HFF-Myc (cell line): ENCODE measurements around the gene SPAG17.
A peak's percentile ranks its signal among the peaks of the same experiment; 100 is the strongest.

ENCODE experiments used
- DNase-seq: peaks from one replicate; pipeline ENCODE4 v3.0.0-alpha.2; 2011; ENCODE audit warnings: low read depth; ENCODE audit errors: extremely low read depth
- H3K4me3 ChIP-seq: replicated peaks from 2 replicates; pipeline ENCODE4 v1.5.1; 2011; ENCODE audit warnings: low read depth, mild to moderate bottlenecking, control low read depth, low read length
- TF ChIP-seq, protein P1 (sequence below): IDR thresholded peaks from 2 replicates; pipeline ENCODE4 v1.5.1; 2012; ENCODE audit warnings: mild to moderate bottlenecking, low read depth, low read length, control low read depth; ENCODE audit errors: missing control alignments

SPAG17 gene

GRCh38 chr1:118117521-118117920 is 67.5 kb downstream of the SPAG17 start:
- TF ChIP-seq, protein P1, sequence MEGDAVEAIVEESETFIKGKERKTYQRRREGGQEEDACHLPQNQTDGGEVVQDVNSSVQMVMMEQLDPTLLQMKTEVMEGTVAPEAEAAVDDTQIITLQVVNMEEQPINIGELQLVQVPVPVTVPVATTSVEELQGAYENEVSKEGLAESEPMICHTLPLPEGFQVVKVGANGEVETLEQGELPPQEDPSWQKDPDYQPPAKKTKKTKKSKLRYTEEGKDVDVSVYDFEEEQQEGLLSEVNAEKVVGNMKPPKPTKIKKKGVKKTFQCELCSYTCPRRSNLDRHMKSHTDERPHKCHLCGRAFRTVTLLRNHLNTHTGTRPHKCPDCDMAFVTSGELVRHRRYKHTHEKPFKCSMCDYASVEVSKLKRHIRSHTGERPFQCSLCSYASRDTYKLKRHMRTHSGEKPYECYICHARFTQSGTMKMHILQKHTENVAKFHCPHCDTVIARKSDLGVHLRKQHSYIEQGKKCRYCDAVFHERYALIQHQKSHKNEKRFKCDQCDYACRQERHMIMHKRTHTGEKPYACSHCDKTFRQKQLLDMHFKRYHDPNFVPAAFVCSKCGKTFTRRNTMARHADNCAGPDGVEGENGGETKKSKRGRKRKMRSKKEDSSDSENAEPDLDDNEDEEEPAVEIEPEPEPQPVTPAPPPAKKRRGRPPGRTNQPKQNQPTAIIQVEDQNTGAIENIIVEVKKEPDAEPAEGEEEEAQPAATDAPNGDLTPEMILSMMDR: no peak
- DNase-seq: no peak

GRCh38 chr1:118116909-118117308 is 68.1 kb downstream of the SPAG17 start:
- TF ChIP-seq, protein P1: no peak
- no peak overlapping the region for H3K4me3 ChIP-seq
- no peak for DNase-seq

More at GRCh38 chr1:118117521-118117920, 67.5 kb downstream of the SPAG17 start:
- no peak overlapping the region for H3K4me3 ChIP-seq

- TF ChIP-seq, protein P1: no peak
- DNase-seq: peak; percentile 70
- no peak overlapping the region for H3K4me3 ChIP-seq
Observed at GRCh38 chr1:118116401-118116800, 68.6 kb downstream of the SPAG17 start.

DNA sequence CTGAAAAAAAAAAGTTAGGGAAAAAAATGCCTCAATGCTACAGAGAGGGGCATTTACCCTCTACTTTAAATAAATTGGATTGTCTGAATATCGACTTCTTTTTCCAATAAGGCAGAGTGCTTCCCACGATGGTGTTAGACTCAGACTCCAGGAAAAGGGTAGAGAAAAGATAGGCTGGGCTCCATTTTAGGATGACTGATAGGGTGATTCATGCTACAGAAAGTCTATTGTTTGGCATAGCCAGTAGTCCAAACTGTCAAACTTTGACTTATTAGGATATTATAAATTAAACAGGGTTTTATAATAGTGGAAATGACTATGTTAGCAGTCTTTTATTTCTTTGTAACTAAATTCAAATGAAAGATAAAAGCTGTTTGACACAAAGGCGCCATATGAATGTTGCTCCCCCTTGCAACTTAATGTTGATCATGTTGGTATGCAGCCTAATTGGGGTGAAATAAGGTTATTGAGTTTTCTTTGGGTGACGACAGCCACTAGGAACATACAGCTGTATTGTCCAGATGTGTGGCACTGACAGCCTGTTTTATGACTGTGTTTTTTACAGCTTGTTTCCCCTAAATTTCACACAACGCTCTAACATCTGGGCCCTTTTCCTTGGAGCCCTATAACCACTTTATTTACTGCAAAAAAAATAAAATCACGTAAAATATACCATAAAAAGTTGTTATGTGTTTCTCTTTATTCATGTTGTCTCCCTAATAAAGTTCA is 69.3 kb downstream of the SPAG17 start:
- DNase-seq: no peak
- H3K4me3 ChIP-seq: no peak overlapping the region
- TF ChIP-seq, protein P1: no peak

GRCh38 chr1:118113261-118113660 is 71.8 kb downstream of the SPAG17 start:
- TF ChIP-seq, protein P1: no peak
- no peak overlapping the region for H3K4me3 ChIP-seq

DNA sequence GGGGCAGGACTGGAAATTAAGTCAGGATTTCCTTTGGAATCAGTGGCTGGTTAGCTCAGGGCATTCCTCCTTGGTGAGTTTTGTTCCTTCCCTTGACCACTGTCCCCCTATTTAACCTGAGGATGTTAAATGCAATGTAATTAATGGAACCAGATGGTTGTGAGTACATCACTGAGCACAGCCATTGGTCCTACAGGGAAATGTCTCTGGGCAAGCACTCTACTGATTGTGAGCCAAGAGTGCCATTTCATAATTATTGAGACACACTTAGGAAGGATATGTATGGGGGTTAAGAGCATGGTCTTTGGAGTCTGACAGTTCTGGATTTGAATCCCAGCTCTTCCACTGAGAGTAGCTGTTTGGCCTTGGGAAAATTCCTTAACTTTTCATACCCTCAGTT is 74.4 kb downstream of the SPAG17 start:
- no peak for DNase-seq
- TF ChIP-seq, protein P1: no peak
- H3K4me3 ChIP-seq: no peak overlapping the region

More at GRCh38 chr1:118113261-118113660, 71.8 kb downstream of the SPAG17 start:
- DNase-seq: no peak

DNA sequence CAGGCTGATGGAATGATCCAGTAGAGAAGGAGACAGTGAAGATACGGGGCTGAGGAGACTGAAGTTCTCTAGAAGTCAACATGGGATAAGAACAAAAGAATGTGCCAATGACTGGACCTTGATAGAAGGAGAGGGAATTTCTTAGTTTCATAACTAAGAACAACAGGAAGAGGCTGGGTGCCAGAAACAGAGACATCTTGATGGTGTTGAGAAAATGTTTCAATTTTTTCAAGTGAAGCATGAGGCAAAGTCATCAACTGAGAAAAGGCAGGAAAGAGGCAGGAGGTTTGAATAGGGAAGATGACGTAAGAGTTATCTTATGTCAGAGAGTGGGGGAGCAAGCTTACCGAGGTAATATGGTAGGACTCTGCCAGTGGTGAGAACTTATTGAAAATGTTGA is 80.1 kb downstream of the SPAG17 start:
- no peak overlapping the region for H3K4me3 ChIP-seq
- DNase-seq: no peak
- TF ChIP-seq, protein P1: no peak
